Urinary bladder (tissue), 4 donors: Measurements from ENCODE around the gene PLD2. TPM values are rescaled to one million over a fixed set of nuclear protein-coding genes. Genes with fewer than 3 reads are reported as not detected.
"Not testable (repeated sequence)": the region's sequence is repeated elsewhere in the genome, so short reads cannot be mapped to it uniquely, and the experiment has no call there.

Experiments used
- DNase-seq: peaks from one replicate; pipeline ENCODE4 v3.0.0-alpha.2; 2015; ENCODE audit errors: extremely low spot score
- H3K27ac ChIP-seq: one replicate; pipeline ENCODE4 v1.5.1; 2013; ENCODE audit warnings: low read depth, mild to moderate bottlenecking, moderate library complexity
- H3K36me3 ChIP-seq: one replicate; pipeline ENCODE4 v1.6.1; 2013; ENCODE audit warnings: mild to moderate bottlenecking, moderate library complexity; ENCODE audit not compliant: insufficient read depth
- H3K4me1 ChIP-seq: one replicate; pipeline ENCODE4 v1.6.1; 2013; ENCODE audit warnings: mild to moderate bottlenecking, moderate library complexity; ENCODE audit not compliant: insufficient read depth
- H3K4me3 ChIP-seq: one replicate; pipeline ENCODE4 v1.5.1; 2013; ENCODE audit warnings: low read depth, low read length
- WGBS: extraction: QIAGEN DNeasy Blood & Tissue Kit; methylation state at CpG from one replicate; pipeline ENCODE4 v1.1.7; 2013; 5-methylcytosine and 5-hydroxymethylcytosine counted together
- polyA plus RNA-seq: library from polyadenylated mRNA; stranded (reverse); fragments of 200-250 nt; gene quantifications from one replicate; pipeline ENCODE4 v1.2.3, GENCODE V29; 2013
- total RNA-seq: library from RNA; depleted of rRNA; stranded (reverse); fragments of >200 nt; gene quantifications from one replicate; pipeline ENCODE4 v1.2.3, GENCODE V29; 2014
- donor health status: healthy with polysubstance abuse.
- donor health status: healthy.

Gene PLD2
- total and polyA plus RNA-seq, 2 donors: 21.7 to 23.6 TPM

DNA sequence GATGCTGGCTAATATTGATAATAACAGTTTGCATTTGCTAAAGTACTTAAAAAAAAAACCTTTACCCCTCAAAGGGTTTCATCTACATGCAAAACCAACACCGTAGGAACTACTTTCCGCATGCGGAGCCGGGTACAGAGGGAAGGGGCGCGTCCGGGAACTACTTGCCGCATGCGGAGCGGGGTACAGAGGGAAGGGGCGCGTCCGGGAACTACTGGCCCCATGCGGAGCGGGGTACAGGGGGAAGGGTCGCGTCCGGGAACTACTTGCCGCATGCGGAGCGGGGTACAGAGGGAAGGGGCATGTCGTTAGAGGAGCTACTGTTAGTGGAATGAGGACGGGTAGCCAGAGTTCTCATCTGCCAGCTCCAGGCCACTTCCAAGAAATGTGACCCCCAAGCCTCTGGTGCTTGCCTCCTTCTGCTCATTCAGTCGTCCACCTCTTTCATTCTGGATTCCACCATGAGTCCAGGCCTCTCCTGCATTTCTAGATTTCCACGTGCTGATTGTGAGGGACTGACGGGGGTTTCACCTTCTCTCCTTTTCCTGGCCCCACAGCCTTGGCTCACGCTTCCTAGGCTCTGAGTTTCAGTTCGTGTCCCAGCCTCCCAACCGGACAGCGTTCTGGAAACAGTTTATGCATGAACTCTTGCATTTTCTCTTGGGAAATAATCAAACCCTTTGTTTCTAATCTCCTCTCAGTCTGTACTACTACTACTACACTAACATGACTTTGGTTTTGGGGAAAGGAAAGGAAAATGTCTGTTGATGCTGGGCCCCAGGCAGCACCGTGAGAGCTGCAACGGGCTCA is 53.1 kb downstream of the PLD2 start:
- 79% methylated on average over 32 of the region's 32 CpGs for WGBS
- no peak for DNase-seq
- Histone ChIP-seq H3K4me3 (no peak overlapping the region), H3K4me1 (no peaks in the 10 kb centered on the region), H3K27ac (no peak overlapping the region), H3K36me3 (no peaks in the 10 kb centered on the region)

DNA sequence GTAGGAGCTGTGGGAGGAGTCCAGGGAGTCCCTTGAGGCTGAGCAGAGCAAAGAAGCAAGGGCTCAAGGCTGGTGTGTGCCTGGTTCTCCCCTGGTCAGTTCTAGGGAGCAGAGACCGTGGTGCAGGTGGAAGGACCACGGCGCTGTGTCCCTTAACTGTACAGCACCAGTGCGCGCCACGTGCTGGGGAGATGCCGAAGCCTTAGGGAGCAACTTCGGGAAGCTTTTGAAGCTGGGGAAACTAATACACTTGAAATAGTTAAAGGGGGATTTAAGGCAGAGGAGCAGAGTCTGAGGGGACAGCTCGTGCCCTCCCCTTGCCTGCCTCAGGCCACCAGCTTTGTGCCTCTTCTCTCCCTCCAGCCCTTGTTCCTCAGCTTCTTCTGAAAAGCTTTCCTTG is 53.7 kb downstream of the PLD2 start:
- no peak for DNase-seq
- no peak overlapping the region for H3K4me3 ChIP-seq
- no peaks in the 10 kb centered on the region for H3K36me3 ChIP-seq
- H3K27ac ChIP-seq: no peak overlapping the region
- no peaks in the 10 kb centered on the region for H3K4me1 ChIP-seq
- WGBS: 86% methylated on average over 9 of the region's 9 CpGs

DNA sequence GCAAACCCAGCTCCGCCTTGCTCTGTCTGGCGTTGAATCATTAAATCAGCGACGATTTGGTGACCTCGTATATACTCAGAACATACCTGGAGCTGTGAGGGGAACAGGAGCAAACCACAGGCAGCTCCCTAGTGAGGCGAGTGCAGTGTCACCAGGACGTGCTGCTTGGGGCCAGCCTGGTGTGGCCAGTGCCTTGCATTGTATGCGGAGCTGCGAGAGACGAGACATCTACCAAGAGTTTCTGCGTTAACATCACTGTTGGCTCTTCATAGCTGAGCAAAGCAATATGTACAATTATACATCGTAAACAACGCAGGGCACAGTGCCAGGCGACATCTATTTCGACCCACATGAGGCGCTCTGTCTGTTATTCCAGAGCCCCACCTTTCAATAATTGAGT is 54.1 kb downstream of the PLD2 start:
- H3K36me3 ChIP-seq: no peaks in the 10 kb centered on the region
- WGBS: 88% methylated on average over 16 of the region's 16 CpGs
- H3K27ac ChIP-seq: no peak overlapping the region
- no peaks in the 10 kb centered on the region for H3K4me1 ChIP-seq
- no peak for DNase-seq
- H3K4me3 ChIP-seq: no peak overlapping the region

DNA sequence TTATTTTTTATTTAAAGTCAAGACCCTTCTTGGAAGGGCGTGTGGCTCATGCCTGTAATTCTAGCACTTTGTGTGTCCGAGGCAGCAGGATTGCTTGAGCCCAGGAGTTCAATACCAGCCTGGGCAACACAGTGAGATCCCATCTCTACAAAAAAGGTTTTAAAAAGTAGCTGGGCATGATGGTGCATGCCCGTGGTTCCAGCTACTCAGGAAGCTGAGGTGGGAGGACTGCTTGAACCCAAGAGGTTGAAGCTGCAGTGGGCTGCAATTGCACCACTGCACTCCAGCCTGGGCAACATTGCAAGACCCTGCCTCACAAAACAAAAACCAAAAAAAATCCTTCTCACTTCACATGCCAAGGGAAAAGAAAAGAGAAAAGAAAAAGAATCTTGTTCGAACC is 55.8 kb downstream of the PLD2 start:
- no peaks in the 10 kb centered on the region for H3K36me3 ChIP-seq
- DNase-seq: no peak
- H3K27ac ChIP-seq: no peak overlapping the region
- WGBS: 93% methylated on average over 4 of the region's 4 CpGs
- H3K4me1 ChIP-seq: no peaks in the 10 kb centered on the region
- H3K4me3 ChIP-seq: no peak overlapping the region

DNA sequence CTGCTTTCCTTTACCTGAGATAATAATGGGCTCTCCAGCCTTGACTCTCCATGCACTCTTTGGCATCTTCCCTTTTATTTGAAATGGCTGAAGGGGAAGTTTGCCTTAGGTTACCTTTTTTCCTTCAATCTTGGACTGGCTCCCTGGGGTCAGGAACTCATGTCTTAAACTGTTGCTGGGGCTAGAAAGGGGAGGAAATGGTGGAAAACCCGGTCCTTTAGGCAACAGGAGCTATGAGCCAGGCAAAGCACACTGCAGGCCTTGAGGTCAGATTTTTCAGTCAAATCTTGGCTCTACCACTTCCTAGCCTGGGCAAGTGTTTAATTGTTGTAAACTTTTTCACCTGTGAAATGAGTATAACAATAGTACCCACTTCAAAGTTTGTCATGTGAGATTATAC is 56.4 kb downstream of the PLD2 start:
- Histone ChIP-seq H3K36me3 (no peaks in the 10 kb centered on the region), H3K4me1 (no peaks in the 10 kb centered on the region), H3K4me3 (no peak overlapping the region), H3K27ac (no peak overlapping the region)
- WGBS: 87% methylated on average over 1 of the region's 1 CpG
- DNase-seq: no peak

DNA sequence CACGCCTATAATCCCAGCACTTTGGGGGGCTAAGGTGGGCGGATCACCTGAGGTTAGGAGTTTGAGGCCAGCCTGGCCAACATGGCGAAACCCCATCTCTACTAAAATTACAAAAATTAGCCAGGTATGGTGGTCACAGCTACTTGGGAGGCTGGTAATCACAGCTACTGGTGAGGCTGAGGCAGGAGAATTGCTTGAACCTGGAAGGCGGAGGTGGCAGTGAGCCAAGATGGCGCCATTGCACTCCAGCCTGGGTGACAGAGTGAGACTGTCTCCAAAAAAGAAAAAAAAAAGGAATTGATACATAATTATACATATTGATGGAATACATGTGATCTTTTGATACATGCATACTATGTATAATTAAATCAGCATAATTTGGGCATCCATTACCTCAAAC is 60.6 kb downstream of the PLD2 start:
- WGBS: 93% methylated on average over 5 of the region's 5 CpGs
- not testable (repeated sequence) for H3K4me1 ChIP-seq, H3K27ac ChIP-seq, H3K36me3 ChIP-seq, H3K4me3 ChIP-seq, DNase-seq

DNA sequence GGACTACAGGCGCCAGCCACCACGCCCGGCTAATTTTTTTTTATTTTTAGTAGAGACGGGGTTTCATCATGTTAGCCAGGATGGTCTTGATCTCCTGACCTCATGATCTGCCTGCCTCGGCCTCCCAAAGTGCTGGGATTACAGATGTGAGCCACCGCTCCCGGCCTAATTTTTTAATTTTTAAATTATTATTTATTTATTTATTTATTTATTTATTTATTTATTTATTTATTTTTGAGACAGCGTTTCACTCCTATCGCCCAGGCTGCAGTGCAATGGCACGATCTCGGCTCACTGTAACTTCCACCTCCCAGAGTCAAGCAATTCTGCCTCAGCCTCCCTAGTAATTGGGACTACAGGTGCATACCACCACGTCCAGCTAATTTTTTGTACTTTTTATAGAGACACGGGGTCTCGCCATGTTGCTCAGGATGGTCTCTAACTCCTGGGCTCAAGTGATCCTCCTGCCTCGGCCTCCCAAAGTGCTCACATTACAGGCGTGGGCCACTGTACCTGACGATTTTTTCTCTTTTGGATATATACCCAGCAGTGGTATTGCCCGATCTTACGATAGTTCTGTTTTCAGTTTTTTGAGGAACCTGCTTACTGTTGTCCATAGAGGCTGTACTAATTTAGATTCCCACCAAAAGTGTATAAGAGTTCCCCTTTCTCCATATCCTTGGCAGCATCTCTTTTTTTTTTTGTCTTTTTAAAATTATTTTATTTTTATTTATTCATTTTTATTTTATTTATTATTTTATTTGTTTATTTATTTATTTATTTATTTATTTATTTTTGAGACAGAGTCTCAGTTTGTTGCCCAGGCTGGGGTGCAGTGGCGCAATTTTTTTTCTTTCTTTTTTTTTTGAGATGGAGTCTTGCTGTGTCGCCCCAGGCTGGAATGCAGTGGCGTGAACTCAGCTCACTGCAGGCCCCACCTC is 62.4 kb downstream of the PLD2 start:
- not testable (repeated sequence) for DNase-seq, H3K4me3 ChIP-seq, H3K36me3 ChIP-seq, H3K27ac ChIP-seq, H3K4me1 ChIP-seq
- 94% methylated on average over 22 of the region's 22 CpGs for WGBS

DNA sequence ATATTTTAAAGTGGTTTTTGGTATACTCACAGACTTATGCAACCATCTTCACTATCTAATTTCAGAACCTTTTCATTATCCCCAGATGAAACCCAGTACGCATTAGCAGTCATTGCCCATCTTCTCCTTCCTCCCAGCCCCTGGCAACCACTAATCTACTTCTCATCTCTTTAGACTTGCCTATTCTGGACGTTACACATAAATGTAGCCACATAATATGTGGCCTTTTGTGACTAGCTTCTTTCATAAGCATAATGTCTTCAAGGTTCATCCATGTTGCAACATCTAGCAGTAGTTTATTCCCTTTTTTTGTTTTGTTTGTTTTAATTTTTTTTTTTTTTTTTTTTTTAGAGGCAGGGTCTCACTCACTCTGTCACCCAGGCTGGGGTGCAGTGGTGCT is 63.9 kb downstream of the PLD2 start:
- H3K4me1 ChIP-seq: no peaks in the 10 kb centered on the region
- DNase-seq: no peak
- WGBS: 88% methylated on average over 2 of the region's 2 CpGs
- H3K4me3 ChIP-seq: no peak overlapping the region
- H3K27ac ChIP-seq: no peak overlapping the region
- no peaks in the 10 kb centered on the region for H3K36me3 ChIP-seq

DNA sequence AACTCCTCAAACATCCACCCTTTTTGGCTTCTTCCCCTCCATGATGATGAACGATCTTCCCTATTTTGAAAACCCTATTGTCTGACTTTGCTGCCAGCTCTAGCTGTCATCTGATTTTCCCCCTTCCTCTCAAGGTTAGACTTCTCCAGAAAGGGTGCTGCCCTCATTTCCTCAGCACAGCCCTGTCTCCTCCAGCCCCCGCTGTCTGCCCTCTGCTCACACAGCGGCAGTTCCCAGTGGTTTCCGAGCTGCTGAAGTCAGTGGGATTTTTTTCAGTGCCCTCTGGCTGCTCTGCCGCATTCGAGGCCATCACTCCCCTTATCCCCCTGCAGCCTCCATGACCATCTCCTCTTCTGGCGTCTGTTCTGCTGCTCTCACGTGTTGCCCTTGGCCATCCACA is 65.8 kb downstream of the PLD2 start:
- H3K27ac ChIP-seq: no peak overlapping the region
- DNase-seq: no peak
- H3K4me3 ChIP-seq: no peak overlapping the region
- no peaks in the 10 kb centered on the region for H3K36me3 ChIP-seq
- WGBS: 54% methylated on average over 8 of the region's 8 CpGs
- no peaks in the 10 kb centered on the region for H3K4me1 ChIP-seq

Other genes with a start within 250 kb of the PLD2 start
- gene GGT6, start 246.6 kb upstream of the PLD2 start, total RNA-seq: 13.0 TPM
- 11.5 TPM for gene GGT6, start 246.6 kb upstream of the PLD2 start, polyA plus RNA-seq
- 8.0 TPM for gene SMTNL2, start 222.6 kb upstream of the PLD2 start, total RNA-seq
- gene SMTNL2, start 222.6 kb upstream of the PLD2 start, polyA plus RNA-seq: 5.0 TPM
- gene ALOX15, start 165.5 kb upstream of the PLD2 start, total RNA-seq: 2.6 TPM
- gene ALOX15, start 165.5 kb upstream of the PLD2 start, polyA plus RNA-seq: 0.06 TPM
- gene PELP1, start 103.0 kb upstream of the PLD2 start, total RNA-seq: 36.4 TPM
- 29.5 TPM for gene PELP1, start 103.0 kb upstream of the PLD2 start, polyA plus RNA-seq
- gene ARRB2, start 96.5 kb upstream of the PLD2 start, total RNA-seq: 8.5 TPM
- gene ARRB2, start 96.5 kb upstream of the PLD2 start, polyA plus RNA-seq: 26.3 TPM
- 13.1 TPM for gene MED11, start 75.7 kb upstream of the PLD2 start, total RNA-seq
- 31.7 TPM for gene MED11, start 75.7 kb upstream of the PLD2 start, polyA plus RNA-seq
- gene ZMYND15, start 67.3 kb upstream of the PLD2 start, total RNA-seq: 0.42 TPM
- gene ZMYND15, start 67.3 kb upstream of the PLD2 start, polyA plus RNA-seq: 0.60 TPM
- 3.2 TPM for gene CXCL16, start 67.2 kb upstream of the PLD2 start, total RNA-seq
- 14.3 TPM for gene CXCL16, start 67.2 kb upstream of the PLD2 start, polyA plus RNA-seq
- not detected for gene TM4SF5, start 35.3 kb upstream of the PLD2 start, total RNA-seq
- gene TM4SF5, start 35.3 kb upstream of the PLD2 start, polyA plus RNA-seq: 0.18 TPM
- 0.95 TPM for gene VMO1, start 20.8 kb upstream of the PLD2 start, total RNA-seq
- 2.4 TPM for gene VMO1, start 20.8 kb upstream of the PLD2 start, polyA plus RNA-seq
- not detected for gene GLTPD2, start 18.2 kb upstream of the PLD2 start, total RNA-seq
- gene GLTPD2, start 18.2 kb upstream of the PLD2 start, polyA plus RNA-seq: 0.10 TPM
- 60.5 TPM for gene PSMB6, start 11.0 kb upstream of the PLD2 start, total RNA-seq
- 214 TPM for gene PSMB6, start 11.0 kb upstream of the PLD2 start, polyA plus RNA-seq
- 29.9 TPM for gene MINK1, start 26.2 kb downstream of the PLD2 start, total RNA-seq
- gene MINK1, start 26.2 kb downstream of the PLD2 start, polyA plus RNA-seq: 45.2 TPM
- gene C17orf107, start 92.4 kb downstream of the PLD2 start, total RNA-seq: 7.7 TPM
- 1.7 TPM for gene C17orf107, start 92.4 kb downstream of the PLD2 start, polyA plus RNA-seq
- gene CHRNE, start 95.9 kb downstream of the PLD2 start, total RNA-seq: 0.79 TPM
- 0.79 TPM for gene CHRNE, start 95.9 kb downstream of the PLD2 start, polyA plus RNA-seq
- gene GP1BA, start 125.1 kb downstream of the PLD2 start, total RNA-seq: not detected
- gene GP1BA, start 125.1 kb downstream of the PLD2 start, polyA plus RNA-seq: 0.04 TPM
- 27.7 TPM for gene SLC25A11, start 132.9 kb downstream of the PLD2 start, total RNA-seq
- gene SLC25A11, start 132.9 kb downstream of the PLD2 start, polyA plus RNA-seq: 73.5 TPM
- 15.3 TPM for gene RNF167, start 133.1 kb downstream of the PLD2 start, total RNA-seq
- 119 TPM for gene RNF167, start 133.1 kb downstream of the PLD2 start, polyA plus RNA-seq
- gene PFN1, start 141.4 kb downstream of the PLD2 start, total RNA-seq: 205 TPM
- gene PFN1, start 141.4 kb downstream of the PLD2 start, polyA plus RNA-seq: 1,651 TPM
- gene ENO3, start 144.0 kb downstream of the PLD2 start, total RNA-seq: 31.5 TPM
- gene ENO3, start 144.0 kb downstream of the PLD2 start, polyA plus RNA-seq: 6.3 TPM
- 35.2 TPM for gene SPAG7, start 160.7 kb downstream of the PLD2 start, total RNA-seq
- gene SPAG7, start 160.7 kb downstream of the PLD2 start, polyA plus RNA-seq: 83.2 TPM
- 5.7 TPM for gene CAMTA2, start 180.5 kb downstream of the PLD2 start, total RNA-seq
- gene CAMTA2, start 180.5 kb downstream of the PLD2 start, polyA plus RNA-seq: 46.1 TPM
- 0.42 TPM for gene INCA1, start 190.4 kb downstream of the PLD2 start, total RNA-seq
- gene INCA1, start 190.4 kb downstream of the PLD2 start, polyA plus RNA-seq: 1.3 TPM
- 26.9 TPM for gene KIF1C, start 190.8 kb downstream of the PLD2 start, total RNA-seq
- gene KIF1C, start 190.8 kb downstream of the PLD2 start, polyA plus RNA-seq: 89.4 TPM
- 0.58 TPM for gene SLC52A1, start 228.3 kb downstream of the PLD2 start, total RNA-seq
- gene SLC52A1, start 228.3 kb downstream of the PLD2 start, polyA plus RNA-seq: 0.35 TPM